Esophagus squamous epithelium (tissue), 5 donors: ENCODE measurements around the gene PARD3. TPM values are rescaled to one million over a fixed set of nuclear protein-coding genes. Genes with fewer than 3 reads are reported as not detected.

Experiments used
- DNase-seq: peaks from one replicate; lab custom pipeline; 2025; lab: John Stamatoyannopoulos, UW
- H3K27ac ChIP-seq, 4 donors: fragments of 200-600 bp; sonication (generic); one replicate each; pipeline ENCODE4 v1.5.1; 2016 to 2019; ENCODE audit warnings: mild to moderate bottlenecking in 1 of 4
- H3K27me3 ChIP-seq, 4 donors: fragments of 200-600 bp; sonication (generic); 1 replicate in 3 of 4; 2 replicates in 1 of 4; pipeline versions ENCODE4 v1.5.1 to v1.6.0; 2017 to 2021; ENCODE audit warnings: antibody characterized with exemption in 1 of 4
- H3K36me3 ChIP-seq, 3 donors: fragments of 200-600 bp; sonication (generic); one replicate each; pipeline ENCODE4 v1.5.1; 2016 to 2019
- H3K4me1 ChIP-seq, 3 donors: fragments of 200-600 bp; sonication (generic); one replicate each; pipeline ENCODE4 v1.5.1; 2017 to 2019
- H3K4me3 ChIP-seq, 4 donors: fragments of 200-600 bp; sonication (generic); 1 replicate in 3 of 4; 2 replicates in 1 of 4; pipeline ENCODE4 v1.5.1; 2016 to 2019; ENCODE audit warnings: mild to moderate bottlenecking in 2 of 4, moderate library complexity in 1 of 4
- H3K9me3 ChIP-seq, 3 donors: fragments of 200-600 bp; sonication (generic); one replicate each; pipeline ENCODE4 v1.5.1; 2016 to 2019
- CTCF ChIP-seq, 6 experiments: fragments of 450-650 bp in 4 of 6; fragments of 200-600 bp in 2 of 6; sonication (generic) in 2 of 6; IDR thresholded peaks; one replicate each; pipeline ENCODE4 v1.5.1; 2016 to 2019; ENCODE audit warnings: antibody characterized with exemption in 6 of 6, mild to moderate bottlenecking in 4 of 6, moderate library complexity in 4 of 6
- POLR2A ChIP-seq, 4 donors: fragments of 450-650 bp; IDR thresholded peaks; one replicate each; pipeline ENCODE4 v1.6.1; 2017; ENCODE audit warnings: antibody characterized with exemption in 4 of 4, mild to moderate bottlenecking in 4 of 4, moderate library complexity in 3 of 4
- WGBS, 2 donors: methylation state at CpG; one replicate each; pipeline ENCODE4 v1.1.5; 2018; 5-methylcytosine and 5-hydroxymethylcytosine counted together
- intact Hi-C: fragments of 100-400 bp; cut with DNase I; formaldehyde crosslinking; loops from one replicate; pipeline ENCODE4 v1.15.0; 2022
- total RNA-seq, 4 donors: library from RNA; depleted of rRNA; stranded (reverse); fragments of >200 nt; gene quantifications; one replicate each; pipeline ENCODE4 v1.1.0, GENCODE V29; 2016
- donor health status: DM: yes; HTN: yes; CAD: no.

The PARD3 gene
- total RNA-seq, 4 donors from 2014 or later = 57.3 to 114 (median 81.7) TPM

- Histone ChIP-seq H3K27me3 (no peaks in the 10 kb centered on the region), H3K4me1 (peaks cover 0 to 80% (median 21%) of the 10 kb centered on the region in 3 donors), H3K36me3 (peaks cover 0 to under 1% (median 0%) of the 10 kb centered on the region in 3 donors), H3K4me3 (no peak overlapping the region), H3K27ac (peak overlapping the region in 1 of 4 donors; percentile 42), H3K9me3 (no peaks in the 10 kb centered on the region)
- TF ChIP-seq CTCF (IDR thresholded peaks at IDR 0.05) (no peak), POLR2A (IDR thresholded peaks at IDR 0.05) (no peak)
- intact Hi-C loops = no loop called here
- WGBS, 2 donors = 19 to 38% methylated on average over 4 of the region's 4 CpGs
- DNase-seq = no peak
These were observed 25.1 kb downstream of the PARD3 start for GRCh38 chr10:34789966-34790506.

- no peak overlapping the region for H3K4me3 ChIP-seq
- no peaks in the 10 kb centered on the region for H3K9me3 ChIP-seq
- no peak for DNase-seq
- H3K4me1 ChIP-seq = peaks cover 0 to 80% (median 23%) of the 10 kb centered on the region in 3 donors
- H3K27me3 ChIP-seq = no peaks in the 10 kb centered on the region
- no peaks in the 10 kb centered on the region for H3K36me3 ChIP-seq
- intact Hi-C loops = no loop called here
- no peak overlapping the region for H3K27ac ChIP-seq
- TF ChIP-seq CTCF (IDR thresholded peaks at IDR 0.05) = no peak
- no peak for TF ChIP-seq POLR2A (IDR thresholded peaks at IDR 0.05)
- 42 to 56% methylated on average over 1 of the region's 1 CpG for WGBS, 2 donors
These were observed 28.6 kb downstream of the PARD3 start for GRCh38 chr10:34786464-34786863.

- Histone ChIP-seq H3K4me3 (no peak overlapping the region), H3K4me1 (peaks cover 5 to 85% (median 38%) of the 10 kb centered on the region in 3 donors), H3K27me3 (no peaks in the 10 kb centered on the region), H3K36me3 (no peaks in the 10 kb centered on the region), H3K27ac (peak overlapping the region in 2 of 4 donors; percentile 49 to 59), H3K9me3 (no peaks in the 10 kb centered on the region)
- intact Hi-C loops = no loop called here
- WGBS, 2 donors = 31 to 38% methylated on average over 3 of the region's 3 CpGs
- no peak for DNase-seq
- TF ChIP-seq CTCF (IDR thresholded peaks at IDR 0.05) (no peak), POLR2A (IDR thresholded peaks at IDR 0.05) (no peak)
These were observed 33.4 kb downstream of the PARD3 start for GRCh38 chr10:34781711-34782110.

GRCh38 chr10:34780818-34781380, 34.2 kb downstream of the PARD3 start:
- WGBS, 2 donors = 29 to 54% methylated on average over 9 to 11 of the region's 11 CpGs
- H3K27ac ChIP-seq = peak overlapping the region in 3 of 4 donors; percentile 32 to 59 (median 49)
- intact Hi-C loops = no loop called here
- no peak overlapping the region for H3K4me3 ChIP-seq
- H3K36me3 ChIP-seq = no peaks in the 10 kb centered on the region
- H3K4me1 ChIP-seq = peaks cover 5 to 84% (median 38%) of the 10 kb centered on the region in 3 donors
- no peaks in the 10 kb centered on the region for H3K9me3 ChIP-seq
- H3K27me3 ChIP-seq = no peaks in the 10 kb centered on the region
- DNase-seq = no peak
- no peak for TF ChIP-seq CTCF (IDR thresholded peaks at IDR 0.05)
- TF ChIP-seq POLR2A (IDR thresholded peaks at IDR 0.05) = no peak

GRCh38 chr10:34778237-34778636, 36.9 kb downstream of the PARD3 start:
- WGBS, 2 donors = 76 to 82% methylated on average over 3 of the region's 3 CpGs
- no peak for DNase-seq
- TF ChIP-seq CTCF (IDR thresholded peaks at IDR 0.05) (no peak), POLR2A (IDR thresholded peaks at IDR 0.05) (no peak)
- H3K9me3 ChIP-seq = no peaks in the 10 kb centered on the region
- no peak overlapping the region for H3K27ac ChIP-seq
- H3K4me1 ChIP-seq = peaks cover 5 to 90% (median 38%) of the 10 kb centered on the region in 3 donors
- intact Hi-C loops = no loop called here
- H3K27me3 ChIP-seq = no peaks in the 10 kb centered on the region
- no peak overlapping the region for H3K4me3 ChIP-seq
- no peaks in the 10 kb centered on the region for H3K36me3 ChIP-seq
